SK-N-SH treated with all-trans-retinoic acid at 6 μM for 48 hours (cell line): ENCODE measurements around the gene TSKU.

ENCODE experiments used
- CREB5 ChIP-seq: fragments of 250-450 bp; sonication (Bioruptor Pico); IDR thresholded peaks from 2 replicates; pipeline ENCODE4 v1.5.1; 2020; ENCODE audit warnings: low read depth, mild to moderate bottlenecking, moderate library complexity
- CSDC2 ChIP-seq: fragments of 250-450 bp; sonication (Bioruptor Pico); IDR thresholded peaks from 2 replicates; pipeline ENCODE4 v1.5.0; 2020; ENCODE audit warnings: mild to moderate bottlenecking, moderate library complexity
- CSRNP3 ChIP-seq: fragments of 250-450 bp; sonication (Bioruptor Pico); IDR thresholded peaks from 2 replicates; pipeline ENCODE4 v1.5.1; 2021; ENCODE audit warnings: mild to moderate bottlenecking, moderate library complexity
- ESRRG ChIP-seq: fragments of 250-450 bp; sonication (Bioruptor Pico); IDR thresholded peaks from 2 replicates; pipeline ENCODE4 v1.6.1; 2021; ENCODE audit warnings: mild to moderate bottlenecking
- OSR1 ChIP-seq: fragments of 250-450 bp; sonication (Bioruptor Pico); IDR thresholded peaks from 2 replicates; pipeline ENCODE4 v1.8.0; 2022; ENCODE audit warnings: moderate library complexity, mild to moderate bottlenecking, inconsistent platforms
- PATZ1 ChIP-seq: fragments of 250-450 bp; sonication (Bioruptor Pico); IDR thresholded peaks from 2 replicates; pipeline ENCODE4 v1.8.0; 2020; ENCODE audit warnings: mild to moderate bottlenecking, moderate library complexity, borderline replicate concordance
- POU6F1 ChIP-seq: fragments of 250-450 bp; sonication (Bioruptor Pico); IDR thresholded peaks from 2 replicates; pipeline ENCODE4 v1.8.0; 2021; ENCODE audit warnings: low read depth, mild to moderate bottlenecking, moderate library complexity, borderline replicate concordance
- RARB ChIP-seq: fragments of 250-450 bp; sonication (Bioruptor Pico); IDR thresholded peaks from 2 replicates; pipeline ENCODE4 v1.8.0; 2021; ENCODE audit warnings: mild to moderate bottlenecking, moderate library complexity
- TCF4 ChIP-seq: fragments of 250-450 bp; sonication (Bioruptor Pico); IDR thresholded peaks from 2 replicates; pipeline ENCODE4 v1.8.0; 2021; ENCODE audit warnings: mild to moderate bottlenecking, moderate library complexity, borderline replicate concordance
- TSHZ2 ChIP-seq: fragments of 250-450 bp; sonication (Bioruptor Pico); IDR thresholded peaks from 2 replicates; pipeline ENCODE4 v1.5.0; 2020; ENCODE audit warnings: mild to moderate bottlenecking, moderate library complexity
- ZC3H10 ChIP-seq: fragments of 250-450 bp; sonication (Bioruptor Pico); IDR thresholded peaks from 2 replicates; pipeline ENCODE4 v1.5.1; 2021; ENCODE audit warnings: mild to moderate bottlenecking, moderate library complexity
- ZNF565 ChIP-seq: fragments of 450-650 bp; formaldehyde crosslinking; conservative IDR thresholded peaks from 2 replicates; pipeline ENCODE4 v1.5.0; 2020; ENCODE audit warnings: low read depth, mild to moderate bottlenecking, moderate library complexity
- ZNF8 ChIP-seq: fragments of 450-650 bp; formaldehyde crosslinking; IDR thresholded peaks from 2 replicates; pipeline ENCODE4 v1.5.0; 2020; ENCODE audit warnings: mild to moderate bottlenecking, moderate library complexity

- TF ChIP-seq CSRNP3 (no peak), TCF4 (CRISPR knock-in tag) (no peak), ZC3H10 (CRISPR knock-in tag) (no peak), ZNF565 (CRISPR knock-in tag) (no peak), PATZ1 (CRISPR knock-in tag) (no peak), RARB (CRISPR knock-in tag) (no peak), TSHZ2 (CRISPR knock-in tag) (no peak), OSR1 (no peak), POU6F1 (CRISPR knock-in tag) (no peak), CREB5 (CRISPR knock-in tag) (no peak), ZNF8 (CRISPR knock-in tag) (no peak), ESRRG (CRISPR knock-in tag) (no peak), CSDC2 (CRISPR knock-in tag) (no peak)
These were observed 12.3 kb upstream of the TSKU start for GRCh38 chr11:76770642-76771445.
